BE2C (cell line): ENCODE data around the gene MYH9.

Experiments
- DNase-seq: peaks from one replicate; pipeline ENCODE4 v3.0.0-alpha.2; 2020
- H3K27me3 ChIP-seq: fragments of 250-450 bp; sonication (Bioruptor Pico); 2 replicates; pipeline ENCODE4 v1.5.1; 2020; ENCODE audit warnings: mild to moderate bottlenecking
- H3K36me3 ChIP-seq: fragments of 250-450 bp; sonication (Bioruptor Pico); 2 replicates; pipeline ENCODE4 v1.5.1; 2020; ENCODE audit warnings: mild to moderate bottlenecking
- H3K4me1 ChIP-seq: fragments of 250-450 bp; sonication (Bioruptor Pico); 2 replicates; pipeline ENCODE4 v1.5.1; 2020
- H3K4me3 ChIP-seq: 2 replicates; pipeline ENCODE4 v1.5.1; 2011; ENCODE audit warnings: low read depth, low read length
- H3K9me3 ChIP-seq: fragments of 250-450 bp; sonication (Bioruptor Pico); 2 replicates; pipeline ENCODE4 v1.5.1; 2020
- CTCF ChIP-seq: IDR thresholded peaks from 2 replicates; pipeline ENCODE4 v1.5.1; 2012; ENCODE audit warnings: mild to moderate bottlenecking, low read depth, low read length

The MYH9 gene

GRCh38 chr22:36376265-36376664 is 11.5 kb downstream of the MYH9 start:
- TF ChIP-seq CTCF = no peak
- Histone ChIP-seq H3K9me3 (no peaks in the 10 kb centered on the region), H3K36me3 (no peaks in the 10 kb centered on the region; the same call in 1 of the 2 replicates), H3K4me3 (no peak overlapping the region), H3K4me1 (peaks cover under 1% of the 10 kb centered on the region), H3K27me3 (no peaks in the 10 kb centered on the region)
- no peak for DNase-seq

GRCh38 chr22:36375071-36375980 is 12.4 kb downstream of the MYH9 start:
- peaks cover 8% of the 10 kb centered on the region for H3K4me1 ChIP-seq
- H3K4me3 ChIP-seq = no peak overlapping the region
- DNase-seq = no peak
- no peak for TF ChIP-seq CTCF
- H3K9me3 ChIP-seq = no peaks in the 10 kb centered on the region
- no peaks in the 10 kb centered on the region; the same call in 1 of the 2 replicates for H3K36me3 ChIP-seq
- H3K27me3 ChIP-seq = no peaks in the 10 kb centered on the region

- Histone ChIP-seq H3K27me3 (no peaks in the 10 kb centered on the region), H3K4me1 (peaks cover 12% of the 10 kb centered on the region), H3K4me3 (no peak overlapping the region), H3K9me3 (no peaks in the 10 kb centered on the region), H3K36me3 (no peaks in the 10 kb centered on the region; the same call in 1 of the 2 replicates)
- DNase-seq = no peak
- no peak for TF ChIP-seq CTCF
Observed at GRCh38 chr22:36374603-36375024, 13.2 kb downstream of the MYH9 start.

- DNase-seq = no peak
- TF ChIP-seq CTCF = no peak
- H3K4me1 ChIP-seq = peaks cover 21% of the 10 kb centered on the region
- no peaks in the 10 kb centered on the region for H3K36me3 ChIP-seq
- H3K4me3 ChIP-seq = no peak overlapping the region
- no peaks in the 10 kb centered on the region for H3K9me3 ChIP-seq
- H3K27me3 ChIP-seq = no peaks in the 10 kb centered on the region
Observed at GRCh38 chr22:36373258-36373579, 14.5 kb downstream of the MYH9 start.

- H3K9me3 ChIP-seq = no peaks in the 10 kb centered on the region
- peaks cover 29% of the 10 kb centered on the region for H3K4me1 ChIP-seq
- DNase-seq = no peak
- no peak overlapping the region for H3K4me3 ChIP-seq
- H3K27me3 ChIP-seq = no peaks in the 10 kb centered on the region
- H3K36me3 ChIP-seq = no peaks in the 10 kb centered on the region; the same call in 1 of the 2 replicates
- TF ChIP-seq CTCF = no peak
Observed at GRCh38 chr22:36371920-36372319, 15.8 kb downstream of the MYH9 start.
